Endometrium (tissue), 2 donors: ENCODE results near the gene PPP1CC.
"Not testable (repeated sequence)": the region's sequence is repeated elsewhere in the genome, so short reads cannot be mapped to it uniquely, and the experiment has no call there.

Experiments
- FAIRE-seq: peaks from 2 replicates; lab custom pipeline; 2012; peaks lifted over from hg19 to GRCh38; lab: Jason Lieb, UNC
- donor health status: control.
- donor health status: control.

PPP1CC gene

DNA sequence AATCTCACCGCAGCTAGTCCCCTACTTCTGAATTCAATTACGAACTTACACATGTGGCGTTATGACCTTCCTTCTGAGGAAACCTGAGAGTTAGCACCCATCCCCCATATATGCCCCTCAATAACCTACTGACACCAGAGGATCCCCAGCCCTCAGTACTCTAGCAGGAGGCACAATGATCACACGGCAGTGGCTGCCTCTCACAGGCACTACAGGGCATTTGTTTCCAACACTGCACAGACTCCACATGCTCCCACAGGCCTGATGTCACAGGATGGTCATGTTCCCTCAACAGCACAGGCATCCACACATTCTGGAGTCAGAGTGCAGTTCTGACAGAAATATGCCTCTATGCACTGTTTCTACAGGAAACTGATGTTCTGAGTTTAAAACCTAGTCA is 17.4 kb downstream of the PPP1CC start:
- FAIRE-seq, result no peak

DNA sequence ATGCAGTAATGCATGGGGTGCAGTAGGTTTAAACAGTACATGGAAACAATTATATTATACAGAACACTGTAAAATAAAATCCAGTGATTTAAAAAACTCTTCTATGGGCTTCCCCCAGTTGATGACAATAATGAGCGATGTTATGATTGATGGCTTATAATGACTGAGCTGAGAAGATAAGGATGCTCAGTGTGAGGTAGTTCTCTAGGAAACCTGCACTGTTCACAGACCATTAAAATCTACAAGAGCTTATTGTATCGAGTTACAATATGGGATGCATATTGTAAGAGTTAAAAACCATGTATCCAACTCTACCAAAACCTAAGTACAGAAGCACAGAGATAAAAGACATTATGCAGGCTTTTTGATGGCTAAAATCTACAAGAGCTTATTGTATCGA is 19.8 kb downstream of the PPP1CC start:
- not testable (repeated sequence) for FAIRE-seq

DNA sequence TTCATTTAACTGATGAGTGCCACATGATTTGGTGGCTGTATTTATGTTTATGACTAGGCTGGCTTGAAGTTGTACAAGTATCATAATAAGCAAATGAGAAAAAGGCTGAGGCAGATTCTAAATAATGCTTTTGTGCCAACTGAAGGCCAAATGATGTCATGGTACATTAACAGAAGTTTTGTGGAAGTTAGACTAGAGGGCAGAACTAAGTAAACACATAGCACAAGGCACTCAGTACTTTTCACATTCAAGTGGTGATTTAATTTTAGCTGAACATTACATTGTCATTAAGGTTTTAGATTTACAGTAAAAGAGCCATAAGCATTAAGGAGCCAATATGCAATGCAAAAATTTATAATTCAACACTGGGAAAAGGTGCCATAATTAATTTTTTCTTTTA is 21.1 kb downstream of the PPP1CC start:
- FAIRE-seq, result no peak

DNA sequence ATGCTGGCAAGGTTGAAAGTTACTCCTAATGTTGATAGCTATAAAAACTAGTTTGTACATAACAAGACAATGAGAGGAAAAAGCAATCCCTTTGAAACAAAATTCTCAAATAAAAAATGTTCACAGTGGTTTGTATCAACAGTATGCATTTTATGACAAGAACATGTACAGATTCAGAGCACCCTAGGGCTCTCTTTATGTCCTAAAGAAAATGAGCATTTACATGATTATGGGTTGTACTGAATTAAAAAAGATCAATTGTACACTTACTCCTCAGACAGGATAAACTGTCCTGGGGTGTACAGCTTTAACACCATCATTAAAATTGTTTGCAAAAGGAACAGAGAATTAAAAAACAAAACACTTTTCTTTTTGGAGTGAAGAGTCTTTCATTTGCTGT is 22.2 kb downstream of the PPP1CC start:
- no peak for FAIRE-seq

DNA sequence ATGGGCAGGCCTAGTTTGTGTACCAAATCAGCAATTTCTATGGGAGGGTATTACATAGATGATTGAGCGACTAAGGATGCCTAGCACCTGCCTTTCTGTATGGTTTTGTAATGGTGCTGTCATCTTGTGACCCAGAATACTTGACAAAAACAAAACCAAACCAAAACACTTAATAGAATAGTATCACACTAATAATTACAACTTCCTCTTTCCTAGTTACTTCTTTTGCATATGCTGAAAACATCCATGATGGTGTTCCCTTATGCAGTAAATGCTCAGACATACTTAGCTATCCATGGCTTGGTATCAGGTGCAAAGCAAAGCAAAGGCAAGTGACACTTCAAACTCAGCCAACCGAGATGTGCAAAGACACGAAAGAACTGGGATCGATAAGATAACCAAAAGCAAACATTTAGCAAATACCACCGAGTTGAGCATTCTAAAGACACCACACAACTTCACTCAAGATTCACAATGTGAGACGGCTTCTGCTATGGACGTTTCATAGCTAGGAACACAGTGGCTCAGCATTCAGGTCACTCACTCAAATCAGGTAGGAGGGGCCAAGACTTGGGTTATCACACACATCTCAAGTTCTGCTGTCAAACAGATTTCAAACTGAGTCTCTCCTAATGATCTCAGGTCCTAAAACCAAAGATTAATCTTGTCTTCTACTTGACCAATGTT is 24.3 kb downstream of the PPP1CC start:
- no peak for FAIRE-seq

DNA sequence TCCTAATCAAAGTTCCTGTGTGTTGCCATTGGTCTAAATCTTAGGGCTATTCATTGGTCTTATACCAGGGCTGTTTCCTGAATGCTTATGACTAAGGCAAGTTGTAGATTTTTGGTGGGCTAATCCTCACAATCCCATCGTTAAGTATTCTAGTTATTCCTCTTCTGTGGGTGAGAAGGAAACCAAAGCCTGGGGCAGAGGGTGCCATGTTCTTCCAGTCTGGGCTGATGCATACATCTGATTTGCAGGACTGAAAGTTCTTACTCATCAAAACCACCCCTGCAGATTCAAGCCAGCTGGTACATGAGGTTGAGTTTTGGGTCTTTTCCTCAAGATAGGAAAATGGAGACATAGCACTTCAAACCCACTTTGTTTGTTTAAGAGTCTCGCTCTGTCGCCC is 25.7 kb downstream of the PPP1CC start:
- no peak for FAIRE-seq

DNA sequence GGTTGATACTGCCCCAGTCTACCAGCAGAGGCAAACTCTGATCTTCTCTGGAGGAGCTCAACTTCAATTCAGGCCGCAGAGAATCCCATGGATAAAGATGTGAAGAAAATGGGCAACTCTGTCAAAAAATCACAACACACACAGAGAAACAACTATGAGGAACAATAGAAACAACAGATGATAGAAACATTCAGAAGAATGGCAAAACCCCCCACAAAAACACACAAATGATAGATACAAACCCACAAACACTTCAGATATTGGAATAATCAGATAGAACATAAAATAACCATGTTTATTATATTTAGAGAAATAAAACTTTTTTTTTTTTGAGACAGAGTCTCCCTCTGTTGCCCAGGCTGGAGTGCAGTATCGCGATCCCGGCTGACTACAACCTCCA is 33.8 kb downstream of the PPP1CC start:
- FAIRE-seq, result no peak

DNA sequence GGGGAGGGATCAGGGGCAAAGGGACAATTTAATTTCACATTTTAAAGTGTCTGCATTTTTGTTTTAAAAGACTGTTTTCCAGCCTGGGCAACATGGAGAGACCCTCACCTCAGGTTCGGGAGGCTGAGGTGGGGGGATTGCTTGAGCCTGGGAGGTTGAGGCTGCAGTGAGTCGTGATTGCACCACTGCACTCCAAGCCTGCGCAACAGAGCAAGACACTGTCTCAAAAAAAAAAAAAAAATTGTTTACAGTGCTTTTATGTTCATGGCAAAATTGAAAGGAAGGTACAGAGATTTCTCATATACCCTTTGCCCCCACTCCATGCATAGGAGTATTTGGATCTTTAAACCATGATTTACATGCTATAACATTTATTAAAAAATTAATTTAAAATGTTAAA is 37.4 kb downstream of the PPP1CC start:
- FAIRE-seq, result no peak

DNA sequence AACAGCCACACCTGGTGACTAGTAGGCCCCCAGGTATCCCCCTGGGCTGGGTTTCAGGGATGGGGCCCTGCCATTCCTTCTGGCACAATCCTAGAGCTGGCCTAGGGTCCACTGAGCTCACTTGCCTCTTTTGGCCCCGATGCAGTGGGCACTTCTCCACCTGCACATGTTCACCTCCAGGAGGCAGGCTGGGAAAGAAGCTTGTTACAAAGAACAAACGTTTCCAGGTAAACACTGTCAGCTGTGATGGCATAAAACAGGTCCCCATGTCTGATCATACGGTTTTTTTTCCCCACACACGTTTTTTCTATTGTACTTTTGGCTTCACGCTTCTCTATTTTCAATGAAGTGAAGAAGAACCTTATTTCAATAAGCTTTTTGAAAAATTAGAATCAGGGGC is 37.9 kb downstream of the PPP1CC start:
- FAIRE-seq, result no peak

DNA sequence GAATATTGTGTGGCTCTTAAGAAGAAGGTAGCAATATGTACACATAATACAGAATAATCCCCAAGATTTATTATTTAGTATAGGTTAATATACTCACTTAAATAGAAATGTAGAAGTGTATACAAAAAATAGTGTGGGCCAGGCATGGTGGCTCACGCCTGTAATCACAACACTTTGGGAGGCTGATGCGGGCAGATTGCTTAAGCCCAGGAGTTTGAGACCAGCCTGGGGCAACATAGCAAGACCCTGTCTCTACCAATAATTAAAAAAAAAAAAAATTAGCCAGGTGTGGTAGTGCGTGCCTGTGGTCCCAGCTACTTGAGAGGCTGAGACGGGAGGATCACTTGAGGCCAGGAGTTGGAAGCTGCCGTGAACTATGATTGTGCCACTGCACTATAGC is 38.5 kb downstream of the PPP1CC start:
- no peak for FAIRE-seq

DNA sequence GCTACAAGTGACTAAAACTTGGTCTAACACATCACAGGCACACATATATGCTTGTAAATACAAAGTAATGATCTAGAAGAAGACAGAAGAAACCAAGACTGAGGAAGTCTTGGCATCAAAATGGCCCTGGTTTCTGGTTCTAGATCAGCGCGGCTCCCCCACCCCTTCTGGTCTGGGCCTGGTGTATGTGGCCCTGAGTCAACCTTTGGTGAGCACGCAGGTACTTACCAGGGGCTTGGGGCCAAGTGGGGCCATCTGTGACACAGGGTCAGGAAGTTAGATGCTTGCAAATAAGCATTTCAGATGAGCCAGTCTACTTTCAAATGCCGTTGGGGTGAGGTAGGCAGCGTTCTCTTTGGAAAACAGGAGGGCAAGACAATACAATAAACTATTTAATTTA is 40.6 kb downstream of the PPP1CC start:
- FAIRE-seq, result no peak

DNA sequence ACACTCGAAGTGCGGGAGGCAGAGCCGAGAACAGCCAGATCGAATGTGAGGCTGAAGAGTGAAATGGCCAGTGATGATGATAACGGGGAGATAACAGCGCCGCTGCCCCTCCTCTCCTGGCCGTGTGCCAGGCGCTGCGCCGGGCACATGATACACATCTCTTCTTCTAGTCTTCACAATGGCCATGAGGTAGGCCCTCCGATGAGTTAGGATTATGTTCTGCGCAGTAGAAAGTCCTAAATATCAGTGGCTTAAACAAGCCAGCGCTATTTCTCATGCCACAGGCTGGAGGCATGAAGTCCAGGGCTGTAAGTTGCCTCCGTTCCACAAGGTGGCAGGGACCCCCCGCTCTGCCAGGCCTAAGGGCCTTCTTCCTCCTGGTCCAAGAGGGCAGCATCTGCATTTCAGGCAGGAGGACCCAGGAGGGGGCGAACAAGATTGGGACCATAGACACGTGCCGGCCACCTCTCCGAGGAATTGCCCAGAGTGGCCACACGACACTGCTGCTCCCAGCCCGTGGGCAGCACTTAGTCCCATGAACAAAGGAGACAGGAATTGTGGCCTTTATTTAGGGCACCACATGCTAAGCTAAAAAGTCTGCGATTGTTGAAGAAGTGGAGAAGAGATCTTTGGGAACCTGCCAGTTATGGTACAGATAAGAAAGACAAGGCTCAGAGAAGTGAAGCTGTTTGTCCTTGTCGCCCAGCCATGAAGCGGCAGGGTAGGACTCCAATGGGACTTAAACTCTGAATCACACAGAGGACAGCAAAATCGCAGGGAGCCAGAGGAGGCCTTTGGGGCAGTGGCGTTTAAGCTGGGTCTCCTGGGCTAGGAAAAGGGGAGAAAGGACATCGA is 42.9 kb downstream of the PPP1CC start:
- no peak for FAIRE-seq

DNA sequence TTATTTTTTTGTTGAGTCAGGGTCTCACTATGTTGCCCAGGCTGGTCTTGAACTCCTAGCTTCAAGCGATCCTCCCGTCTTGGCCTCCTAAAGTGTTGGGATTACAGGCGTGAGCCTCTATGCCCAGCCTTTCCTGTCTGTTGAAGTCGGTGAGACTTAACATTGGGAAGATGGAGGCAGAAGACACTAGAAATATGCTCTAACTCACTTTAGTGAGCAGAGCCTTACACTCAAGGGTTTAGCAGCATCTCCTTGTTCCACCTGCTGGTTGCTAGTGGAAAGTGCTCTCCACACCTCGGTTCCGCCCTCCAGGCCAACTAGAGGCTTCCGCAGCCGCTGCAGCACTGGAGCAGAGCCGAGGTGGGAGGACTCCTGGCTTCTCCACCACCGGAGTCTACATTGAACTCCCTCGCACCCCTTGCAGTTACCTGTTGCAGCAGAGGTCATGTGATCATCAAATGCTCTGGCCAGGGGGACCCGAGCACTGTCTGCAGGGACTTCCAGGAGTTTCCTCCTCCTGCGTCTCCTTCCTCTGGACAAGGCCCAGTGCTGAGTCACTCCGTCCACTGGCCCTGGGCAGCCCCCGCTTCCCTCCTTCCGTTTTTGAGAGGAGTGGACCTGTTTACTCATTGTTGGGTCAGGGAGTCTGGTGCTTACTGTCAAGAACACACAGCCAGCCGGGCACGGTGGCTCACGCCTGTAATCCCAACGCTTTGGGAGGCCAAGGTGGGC is 44.4 kb downstream of the PPP1CC start:
- no peak for FAIRE-seq

DNA sequence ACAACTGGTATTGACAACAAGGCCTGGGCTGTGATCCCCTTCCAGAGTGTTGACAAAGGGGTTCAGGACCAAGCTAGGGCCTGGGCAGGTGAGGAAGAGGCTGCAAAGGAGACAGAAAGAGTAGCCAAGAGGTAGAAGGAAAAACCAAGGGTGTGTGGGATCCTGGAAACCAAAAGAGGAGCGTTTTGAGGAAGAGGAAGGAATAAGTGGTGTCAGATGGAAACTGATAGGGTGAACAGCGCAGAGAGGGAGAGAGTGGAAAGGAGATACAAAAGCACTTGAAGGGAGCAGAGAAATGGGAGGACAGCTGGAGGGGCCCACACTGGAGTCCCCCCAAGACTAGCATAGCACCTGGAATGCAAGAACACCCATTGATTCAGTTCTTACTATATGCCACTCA is 45.5 kb downstream of the PPP1CC start:
- FAIRE-seq, result no peak

DNA sequence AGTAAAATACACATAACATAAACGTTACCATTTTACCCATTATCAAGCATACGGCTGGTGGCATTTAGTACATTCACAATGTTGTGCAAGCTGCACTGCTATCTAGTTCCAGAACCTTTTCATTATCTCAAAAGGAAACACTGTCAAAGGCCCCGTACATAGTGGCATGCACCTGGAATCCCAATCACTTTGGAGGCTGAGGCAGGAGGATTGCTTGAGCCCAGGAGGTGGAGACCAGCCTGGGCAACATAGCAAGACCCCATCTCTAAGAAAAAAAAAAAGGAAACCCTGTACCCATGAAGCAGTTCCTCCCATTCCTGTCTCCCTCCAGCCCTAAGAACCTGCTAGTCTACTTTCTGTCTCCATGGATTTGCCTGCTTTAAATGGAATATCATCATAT is 46.4 kb downstream of the PPP1CC start:
- no peak for FAIRE-seq

DNA sequence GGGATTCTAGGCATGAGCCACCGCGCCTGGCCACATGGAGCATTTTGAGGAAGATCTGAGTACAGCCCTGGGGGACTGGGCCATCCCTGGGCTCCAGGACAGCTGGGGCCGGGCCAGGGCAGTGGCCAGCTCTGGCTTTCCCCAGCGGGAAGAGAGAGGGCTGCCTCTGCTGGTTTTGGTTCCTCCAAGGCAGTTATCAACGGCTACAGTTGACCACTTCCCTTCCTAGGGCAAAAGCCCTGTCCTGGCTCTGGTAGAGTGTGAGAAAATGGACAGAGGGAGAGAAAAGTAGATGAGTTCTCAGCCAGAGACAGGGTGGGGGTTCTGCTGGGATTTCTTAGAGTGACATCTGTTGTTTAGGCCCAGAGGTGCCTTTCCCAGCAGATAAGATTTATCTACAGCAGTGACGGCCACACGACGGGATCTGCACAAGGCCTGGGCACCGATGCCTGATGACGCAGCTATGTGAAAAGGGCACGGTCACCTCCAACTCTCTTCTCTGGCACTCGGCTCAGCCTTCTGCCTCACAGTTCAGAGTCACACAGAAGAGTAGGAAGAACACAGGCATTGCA is 48.3 kb downstream of the PPP1CC start:
- no peak for FAIRE-seq

DNA sequence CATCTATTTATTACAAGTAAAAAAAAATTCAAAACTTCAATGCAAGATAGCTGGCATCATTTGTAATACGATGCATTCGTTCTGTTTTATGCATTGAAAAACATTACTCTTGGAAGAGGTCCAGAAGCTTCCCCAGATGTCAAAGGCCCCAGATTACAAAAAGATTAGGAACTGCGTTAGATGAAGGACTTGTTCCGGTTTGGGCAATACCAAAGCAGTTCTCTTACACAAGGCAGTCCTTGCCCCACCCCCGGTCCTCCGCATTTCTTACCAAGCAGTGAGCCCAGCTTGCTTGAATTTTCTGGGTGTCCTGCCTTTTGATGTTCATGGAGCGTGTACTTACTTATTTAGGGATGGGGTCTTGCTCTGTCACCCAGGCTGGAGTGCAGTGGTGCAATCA is 49.0 kb downstream of the PPP1CC start:
- no peak for FAIRE-seq

DNA sequence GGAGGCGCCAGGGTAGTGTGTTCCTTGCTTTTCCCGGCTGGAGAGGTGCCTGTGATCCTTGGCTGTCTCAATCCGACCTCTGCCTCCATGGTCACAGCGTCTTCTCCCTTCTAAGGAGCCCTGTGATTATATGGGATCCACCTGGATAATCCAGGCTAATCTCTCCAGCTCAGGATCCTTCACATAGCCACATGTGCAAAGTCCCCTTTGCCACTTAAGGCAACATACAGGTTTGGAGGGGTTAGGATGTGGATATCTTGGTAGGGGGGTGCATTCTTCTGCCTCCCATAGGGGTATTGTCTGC is 52.6 kb downstream of the PPP1CC start:
- no peak for FAIRE-seq

DNA sequence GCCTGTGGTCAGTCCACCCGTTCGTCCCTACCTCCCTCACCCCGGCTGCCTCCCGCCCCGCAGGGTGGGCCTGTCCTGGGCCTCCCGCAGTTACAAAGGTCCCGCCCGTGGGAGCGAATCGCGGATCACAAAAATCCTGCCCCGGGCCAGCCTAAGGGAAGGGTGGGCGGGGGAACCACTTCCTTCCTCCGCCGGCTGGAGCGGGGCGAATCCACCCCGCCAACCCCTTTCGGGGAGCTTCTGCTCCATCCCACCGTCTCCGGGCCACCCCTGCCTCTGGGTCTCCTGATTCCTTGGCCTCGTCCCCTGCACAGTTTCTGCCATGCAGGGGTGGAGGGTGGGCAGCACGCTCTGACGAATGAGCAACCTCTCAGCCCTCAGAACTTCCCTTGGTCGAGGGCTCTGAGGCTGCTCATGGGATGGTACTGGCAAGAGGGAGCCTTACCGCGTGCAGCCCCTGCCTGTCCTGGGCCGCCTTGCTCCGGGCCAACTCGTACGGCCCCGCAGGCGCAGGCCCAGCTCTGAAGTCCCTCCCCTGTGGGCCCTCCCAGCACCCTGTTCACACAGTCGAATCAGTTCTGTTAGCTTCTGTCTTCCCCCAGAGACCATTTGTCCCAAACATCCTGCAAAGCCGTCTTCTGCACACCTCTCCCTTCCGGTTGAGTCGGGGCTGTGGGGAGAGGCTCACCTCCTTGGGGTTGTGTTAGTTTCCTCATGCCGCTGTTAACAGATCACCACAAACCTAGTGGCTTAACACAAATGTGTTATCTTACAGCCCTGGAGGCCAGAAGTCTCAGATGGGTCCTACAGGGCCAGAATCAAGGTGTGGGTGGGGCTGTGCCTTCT is 53.2 kb downstream of the PPP1CC start:
- FAIRE-seq, result no peak

DNA sequence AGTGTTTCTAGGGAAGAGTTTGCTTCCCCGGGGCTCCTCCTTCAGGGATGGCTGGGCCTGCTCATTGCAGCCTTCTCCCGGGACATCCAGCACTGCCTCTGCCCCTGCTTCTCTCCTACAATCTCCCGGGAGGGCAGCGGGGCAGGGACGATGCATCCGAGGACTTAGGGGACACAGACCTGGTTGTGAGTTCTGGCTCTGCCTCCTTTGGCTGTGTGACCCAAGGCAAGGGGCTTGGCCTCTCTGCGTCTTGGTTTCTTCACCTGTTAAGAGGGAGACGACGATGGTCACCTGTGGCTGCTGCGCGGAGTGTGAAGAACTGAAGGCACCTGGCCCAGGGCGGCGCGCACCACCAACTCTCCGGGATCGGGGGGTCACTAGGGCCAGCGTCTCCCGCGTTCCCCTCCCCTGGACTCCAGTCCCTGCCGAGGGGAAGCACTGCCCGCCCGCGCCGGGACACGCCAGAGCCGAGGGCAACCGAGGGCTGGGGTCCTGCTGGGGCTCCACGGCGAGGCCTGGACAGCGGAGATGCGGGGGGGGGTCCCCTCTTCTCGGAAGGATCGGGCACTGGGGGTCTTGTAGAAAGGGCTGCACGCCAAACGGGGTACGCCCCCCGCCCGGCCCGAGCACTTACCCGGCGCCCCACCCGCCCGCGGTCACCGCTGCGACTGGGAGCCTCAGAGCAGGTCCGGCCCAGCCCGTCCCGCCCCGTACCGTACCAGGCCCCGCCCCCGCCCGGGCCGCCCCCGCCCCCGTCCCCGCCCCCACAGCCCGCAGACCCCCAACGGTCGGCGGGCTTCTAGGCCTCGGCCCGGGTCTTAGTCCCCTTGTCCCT is 54.0 kb downstream of the PPP1CC start, which contains the start of gene HVCN1:
TSS of gene HVCN1 (minus strand) at position 670 of the 835 bp plus-strand sequence. CDS start 5,870 bp downstream, outside the sequence.
- FAIRE-seq, result no peak
